Adrenal gland (tissue), 12 donors: ENCODE data around the gene NR2F6. TPM values are rescaled to one million over a fixed set of nuclear protein-coding genes. Genes with fewer than 3 reads are reported as not detected.

ENCODE experiments used
- DNase-seq, 7 donors: peaks; one replicate each; pipeline ENCODE4 v3.0.0-alpha.2; 2019 to 2020
- H3K27ac ChIP-seq, 5 donors: fragments of 200-600 bp; sonication (generic) in 4 of 5; 1 replicate in 3 of 5; 2 replicates in 2 of 5; pipeline versions ENCODE4 v1.5.1 to v1.8.0; 2016 to 2020; ENCODE audit warnings: mild to moderate bottlenecking in 1 of 5
- H3K27me3 ChIP-seq: fragments of 200-600 bp; 2 replicates; pipeline ENCODE4 v1.8.0; 2021
- H3K36me3 ChIP-seq, 2 donors: fragments of 200-600 bp; replicated peaks in 1 of 2; 1 replicate in 1 of 2; 2 replicates in 1 of 2; pipeline versions ENCODE4 v1.5.1 to v1.8.0; 2018 to 2022
- H3K4me1 ChIP-seq, 2 donors: fragments of 200-600 bp; replicated peaks in 1 of 2; 1 replicate in 1 of 2; 2 replicates in 1 of 2; pipeline versions ENCODE4 v1.5.1 to v1.8.0; 2018 to 2021
- H3K4me3 ChIP-seq, 4 donors: fragments of 200-600 bp; sonication (generic) in 3 of 4; one replicate each; pipeline ENCODE4 v1.5.1; 2016 to 2018
- H3K9me3 ChIP-seq, 3 donors: fragments of 200-600 bp; sonication (generic) in 1 of 3; replicated peaks in 1 of 3; 1 replicate in 2 of 3; 2 replicates in 1 of 3; pipeline versions ENCODE4 v1.5.1 to v1.8.0; 2016 to 2021
- POLR2A ChIP-seq, 2 donors: fragments of 450-650 bp; IDR thresholded peaks; one replicate each; pipeline ENCODE4 v1.6.1; 2017; ENCODE audit warnings: antibody characterized with exemption in 2 of 2, mild to moderate bottlenecking in 2 of 2, moderate library complexity in 1 of 2
- WGBS, 4 donors: extraction: QIAGEN DNeasy Blood & Tissue Kit in 2 of 4; methylation state at CpG; one replicate each; pipeline versions ENCODE4 v1.1.5 to v1.1.7; 2013 to 2017; 5-methylcytosine and 5-hydroxymethylcytosine counted together
- intact Hi-C, 2 donors: fragments of 100-400 bp; cut with DNase I; formaldehyde crosslinking; loops; one replicate each; pipeline versions ENCODE4 v1.14.1 to v1.15.0; 2022 to 2023
- polyA plus RNA-seq, 3 donors: library from polyadenylated mRNA; stranded (reverse); fragments of 200-250 nt in 2 of 3; fragments of 350-450 nt in 1 of 3; fragmentation: Illumina TruSeq in 1 of 3; extraction: RNeasy Lipid Tissue Mini Kit (QIAGEN cat#74804) in 1 of 3; gene quantifications; one replicate each; pipeline ENCODE4 v1.2.3, GENCODE V29; 2013 to 2014
- total RNA-seq, 9 donors: library from RNA; depleted of rRNA in 4 of 9; stranded (reverse); fragments of >200 nt in 4 of 9; fragments of 120-200 nt in 1 of 9; fragmentation: NEBNext Ultra II Directional in 1 of 9; extraction: Animal tissue kit (Norgen Biotek cat#: 25700) in 1 of 9; gene quantifications; one replicate each; pipeline versions ENCODE4 v1.1.0 to v1.2.4, GENCODE V29; 2013 to 2023
- TF ChIP-seq, protein P1 (sequence below), 6 experiments: fragments of 450-650 bp in 4 of 6; fragments of 200-600 bp in 2 of 6; sonication (generic) in 1 of 6; IDR thresholded peaks; 1 replicate in 5 of 6; 2 replicates in 1 of 6; pipeline versions ENCODE4 v1.5.1 to v1.8.0; 2016 to 2021; ENCODE audit warnings: antibody characterized with exemption in 6 of 6, mild to moderate bottlenecking in 2 of 6, moderate library complexity in 1 of 6
- donor health status: healthy with polysubstance abuse.
- donor health status: Bipolar disorder and iron deficiency.
- donor health status: DM: yes; HTN: yes; CAD: no.
- donor health status: DM: no; HTN: no; CAD: no.
- donor health status: DM: no; HTN: no; CAD: no.
- donor health status: DM: yes; HTN: yes; CAD: no.

Gene NR2F6
- total and polyA plus RNA-seq, 12 donors: 6.6 to 140 (median 39.8) TPM

GRCh38 chr19:17200408-17201079 lies 45.2 kb downstream of the NR2F6 start:
- WGBS, 4 donors: 85 to 93% (median 86%) methylated on average over 13 to 16 of the region's 16 CpGs
- no peak overlapping the region for H3K27ac ChIP-seq
- H3K4me1 ChIP-seq: no peaks in the 10 kb centered on the region
- DNase-seq: no peak
- no peaks in the 10 kb centered on the region for H3K27me3 ChIP-seq
- no peaks in the 10 kb centered on the region for H3K9me3 ChIP-seq
- TF ChIP-seq, protein P1, sequence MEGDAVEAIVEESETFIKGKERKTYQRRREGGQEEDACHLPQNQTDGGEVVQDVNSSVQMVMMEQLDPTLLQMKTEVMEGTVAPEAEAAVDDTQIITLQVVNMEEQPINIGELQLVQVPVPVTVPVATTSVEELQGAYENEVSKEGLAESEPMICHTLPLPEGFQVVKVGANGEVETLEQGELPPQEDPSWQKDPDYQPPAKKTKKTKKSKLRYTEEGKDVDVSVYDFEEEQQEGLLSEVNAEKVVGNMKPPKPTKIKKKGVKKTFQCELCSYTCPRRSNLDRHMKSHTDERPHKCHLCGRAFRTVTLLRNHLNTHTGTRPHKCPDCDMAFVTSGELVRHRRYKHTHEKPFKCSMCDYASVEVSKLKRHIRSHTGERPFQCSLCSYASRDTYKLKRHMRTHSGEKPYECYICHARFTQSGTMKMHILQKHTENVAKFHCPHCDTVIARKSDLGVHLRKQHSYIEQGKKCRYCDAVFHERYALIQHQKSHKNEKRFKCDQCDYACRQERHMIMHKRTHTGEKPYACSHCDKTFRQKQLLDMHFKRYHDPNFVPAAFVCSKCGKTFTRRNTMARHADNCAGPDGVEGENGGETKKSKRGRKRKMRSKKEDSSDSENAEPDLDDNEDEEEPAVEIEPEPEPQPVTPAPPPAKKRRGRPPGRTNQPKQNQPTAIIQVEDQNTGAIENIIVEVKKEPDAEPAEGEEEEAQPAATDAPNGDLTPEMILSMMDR (IDR thresholded peaks at IDR 0.05): no peak
- no peak for TF ChIP-seq POLR2A (IDR thresholded peaks at IDR 0.05)
- intact Hi-C loops: loop anchor here in 1 of 2 donors (10.0 kb wide), 1 partner anchor 84 kb away; the partner anchor contains the start of gene ANKLE1
- no peak overlapping the region for H3K4me3 ChIP-seq
- H3K36me3 ChIP-seq: peaks cover 0 to 70% of the 10 kb centered on the region in 2 donors

GRCh38 chr19:17197666-17198065 lies 48.1 kb downstream of the NR2F6 start:
- Histone ChIP-seq H3K27ac (no peak overlapping the region), H3K27me3 (no peaks in the 10 kb centered on the region), H3K4me3 (no peak overlapping the region), H3K4me1 (no peaks in the 10 kb centered on the region), H3K9me3 (no peaks in the 10 kb centered on the region), H3K36me3 (peaks cover 0 to 81% of the 10 kb centered on the region in 2 donors)
- no peak for TF ChIP-seq POLR2A (IDR thresholded peaks at IDR 0.05)
- TF ChIP-seq, protein P1 (IDR thresholded peaks at IDR 0.05): no peak
- intact Hi-C loops: no loop called here
- WGBS, 4 donors: 94 to 96% (median 95%) methylated on average over 16 of the region's 16 CpGs
- DNase-seq: no peak

- no peak for DNase-seq
- no peak overlapping the region for H3K4me3 ChIP-seq
- H3K27me3 ChIP-seq: no peaks in the 10 kb centered on the region
- intact Hi-C loops: no loop called here
- 94 to 99% (median 96%) methylated on average over 7 of the region's 7 CpGs for WGBS, 4 donors
- no peak overlapping the region for H3K27ac ChIP-seq
- TF ChIP-seq, protein P1 (IDR thresholded peaks at IDR 0.05): no peak
- no peak for TF ChIP-seq POLR2A (IDR thresholded peaks at IDR 0.05)
- H3K4me1 ChIP-seq: no peaks in the 10 kb centered on the region
- H3K9me3 ChIP-seq: no peaks in the 10 kb centered on the region
- peaks cover 0 to 81% of the 10 kb centered on the region in 2 donors for H3K36me3 ChIP-seq
Measured at GRCh38 chr19:17196610-17197009, 49.1 kb downstream of the NR2F6 start.

- Histone ChIP-seq H3K4me3 (no peak overlapping the region), H3K27ac (no peak overlapping the region), H3K36me3 (peaks cover 0 to 81% of the 10 kb centered on the region in 2 donors), H3K9me3 (no peaks in the 10 kb centered on the region), H3K4me1 (no peaks in the 10 kb centered on the region), H3K27me3 (no peaks in the 10 kb centered on the region)
- WGBS, 4 donors: 95 to 100% (median 96%) methylated on average over 5 to 23 of the region's 23 CpGs; no CpG with 5 or more reads in 1 of the 4 donors
- DNase-seq: no peak
- intact Hi-C loops: no loop called here
- TF ChIP-seq, protein P1 (IDR thresholded peaks at IDR 0.05): no peak
- no peak for TF ChIP-seq POLR2A (IDR thresholded peaks at IDR 0.05)
Measured at GRCh38 chr19:17195106-17195505, 50.6 kb downstream of the NR2F6 start.
